SK-N-SH (cell line): Measurements from ENCODE around the gene TGFBRAP1.

Experiments used
- FOXJ3 ChIP-seq: sonication (generic); formaldehyde crosslinking; IDR thresholded peaks from 2 replicates; pipeline ENCODE4 v1.5.1; 2020; ENCODE audit warnings: mild to moderate bottlenecking, missing genetic modification reagents
- JUND ChIP-seq: IDR thresholded peaks from 2 replicates; pipeline ENCODE4 v1.4.0; 2012
- MAX ChIP-seq: IDR thresholded peaks from 2 replicates; pipeline ENCODE4 v1.4.0; 2012; ENCODE audit warnings: low read depth
- MXI1 ChIP-seq: IDR thresholded peaks from 2 replicates; pipeline ENCODE4 v1.6.1; 2012; ENCODE audit warnings: mild to moderate bottlenecking, low read depth, low read length, improper control_type of control experiment
- NRF1 ChIP-seq: IDR thresholded peaks from 2 replicates; pipeline ENCODE4 v1.6.1; 2012; ENCODE audit warnings: low read depth, mild to moderate bottlenecking, low read length
- POLR2AphosphoS5 ChIP-seq: IDR thresholded peaks from 2 replicates; pipeline ENCODE4 v1.6.1; 2012; ENCODE audit warnings: low read depth, low read length
- RAD21 ChIP-seq: IDR thresholded peaks from 2 replicates; pipeline ENCODE4 v1.6.1; 2012; ENCODE audit warnings: mild to moderate bottlenecking, low read length
- RFX5 ChIP-seq: IDR thresholded peaks from 2 replicates; pipeline ENCODE4 v1.6.1; 2012; ENCODE audit warnings: mild to moderate bottlenecking, improper control_type of control experiment, low read length
- SIN3A ChIP-seq: IDR thresholded peaks from 2 replicates; pipeline ENCODE4 v1.6.1; 2012; ENCODE audit warnings: low read depth, mild to moderate bottlenecking, low read length, moderate library complexity, borderline replicate concordance
- TF ChIP-seq, protein P1 (sequence below): fragments of 200-600 bp; sonication (generic); IDR thresholded peaks from 2 replicates; pipeline ENCODE4 v1.6.1; 2017; ENCODE audit warnings: antibody characterized with exemption, mild to moderate bottlenecking, moderate library complexity

GRCh38 chr2:105280281-105280680, 49.3 kb downstream of the TGFBRAP1 start:
- TF ChIP-seq, protein P1, sequence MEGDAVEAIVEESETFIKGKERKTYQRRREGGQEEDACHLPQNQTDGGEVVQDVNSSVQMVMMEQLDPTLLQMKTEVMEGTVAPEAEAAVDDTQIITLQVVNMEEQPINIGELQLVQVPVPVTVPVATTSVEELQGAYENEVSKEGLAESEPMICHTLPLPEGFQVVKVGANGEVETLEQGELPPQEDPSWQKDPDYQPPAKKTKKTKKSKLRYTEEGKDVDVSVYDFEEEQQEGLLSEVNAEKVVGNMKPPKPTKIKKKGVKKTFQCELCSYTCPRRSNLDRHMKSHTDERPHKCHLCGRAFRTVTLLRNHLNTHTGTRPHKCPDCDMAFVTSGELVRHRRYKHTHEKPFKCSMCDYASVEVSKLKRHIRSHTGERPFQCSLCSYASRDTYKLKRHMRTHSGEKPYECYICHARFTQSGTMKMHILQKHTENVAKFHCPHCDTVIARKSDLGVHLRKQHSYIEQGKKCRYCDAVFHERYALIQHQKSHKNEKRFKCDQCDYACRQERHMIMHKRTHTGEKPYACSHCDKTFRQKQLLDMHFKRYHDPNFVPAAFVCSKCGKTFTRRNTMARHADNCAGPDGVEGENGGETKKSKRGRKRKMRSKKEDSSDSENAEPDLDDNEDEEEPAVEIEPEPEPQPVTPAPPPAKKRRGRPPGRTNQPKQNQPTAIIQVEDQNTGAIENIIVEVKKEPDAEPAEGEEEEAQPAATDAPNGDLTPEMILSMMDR: no peak
- TF ChIP-seq MAX (no peak), MXI1 (no peak), NRF1 (no peak), RAD21 (no peak), RFX5 (no peak), FOXJ3 (no peak), SIN3A (no peak), JUND (no peak), POLR2AphosphoS5 (no peak)
